ENCODE measurements around the gene SCN3B. TPM values are rescaled to one million over a fixed set of nuclear protein-coding genes. Genes with fewer than 3 reads are reported as not detected.

Gene SCN3B
- total RNA-seq, 4 donors from 2014 or later = 0.31 to 2.7 (median 1.4) TPM

DNA sequence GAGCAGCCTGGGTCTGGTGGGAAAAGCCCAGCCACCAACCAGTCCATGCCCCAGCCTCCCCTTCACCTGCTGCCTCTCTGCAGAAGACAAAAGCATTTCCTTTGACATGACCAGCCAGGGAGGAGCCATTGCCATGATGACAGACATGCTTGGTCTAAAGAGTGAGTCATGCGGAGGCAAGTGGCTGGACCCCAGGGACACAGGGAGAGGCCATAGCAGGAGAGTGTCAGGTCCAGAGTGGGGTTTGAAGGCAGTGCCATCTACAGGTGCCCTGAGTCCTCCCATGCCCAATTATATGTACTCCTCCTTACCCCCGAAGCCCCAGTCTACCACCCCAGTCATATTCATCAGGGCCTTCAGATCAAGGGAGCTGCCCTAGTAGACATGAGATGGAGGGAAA, 67.4 kb downstream of the SCN3B start:
- H3K4me1 ChIP-seq = peaks cover 0 to 13% (median 0%) of the 10 kb centered on the region in 3 donors
- H3K9me3 ChIP-seq = no peaks in the 10 kb centered on the region
- WGBS, 2 donors (ENCODE audit: low coverage in 1 of 2) = 100% methylated on average over 1 to 2 of the region's 2 CpGs
- peaks cover 3% of the 10 kb centered on the region for H3K27me3 ChIP-seq
- no peak for ATAC-seq
- no peak overlapping the region for H3K4me3 ChIP-seq
- no peaks in the 10 kb centered on the region for H3K36me3 ChIP-seq
- TF ChIP-seq POLR2A (IDR thresholded peaks at IDR 0.05) = no peak
- TF ChIP-seq EP300 (IDR thresholded peaks at IDR 0.05) = no peak
- no peak for TF ChIP-seq POLR2AphosphoS5 (IDR thresholded peaks at IDR 0.05)
- no peak overlapping the region for H3K27ac ChIP-seq

DNA sequence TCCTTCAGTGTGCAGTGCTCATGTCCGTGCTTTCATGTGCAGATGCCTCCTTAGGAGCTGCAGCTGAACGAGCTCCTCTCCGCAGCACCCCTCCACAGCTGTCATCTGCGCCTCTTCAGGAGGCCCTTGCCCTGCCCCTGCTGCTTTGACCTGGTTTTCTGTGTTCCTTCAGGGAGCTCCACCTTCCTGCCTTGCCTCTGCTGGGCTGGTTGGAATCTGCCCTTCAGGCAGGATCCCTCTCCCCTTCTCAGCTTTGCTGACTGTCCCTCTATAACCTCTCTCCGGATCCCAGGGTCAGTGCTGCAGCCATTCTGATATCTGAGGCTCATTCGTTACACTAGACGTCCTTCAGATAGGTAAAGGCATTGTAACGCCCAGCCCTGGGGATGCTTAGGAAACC, 67.9 kb downstream of the SCN3B start:
- ATAC-seq = no peak

DNA sequence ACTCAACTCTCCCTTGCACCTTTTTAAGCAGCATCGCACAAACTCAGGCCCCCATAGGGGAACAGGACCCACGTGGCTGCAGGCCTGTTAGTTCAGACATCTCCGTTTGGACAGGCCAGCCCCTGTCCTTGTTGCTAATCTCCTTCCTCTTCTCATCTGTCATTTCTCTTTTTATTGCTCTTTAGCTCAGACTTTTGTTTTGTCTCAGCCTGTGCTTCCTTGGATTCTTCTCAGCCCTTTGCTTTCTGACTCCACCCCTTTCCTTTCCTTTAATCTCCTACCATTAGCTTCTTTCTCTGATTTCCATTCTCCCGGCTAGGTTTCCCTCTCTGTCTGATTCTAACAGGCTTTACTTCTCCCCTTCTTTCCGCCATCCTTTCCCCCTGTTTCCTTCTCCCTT, 68.7 kb downstream of the SCN3B start:
- no peak for ATAC-seq
- Histone ChIP-seq H3K9me3 (no peaks in the 10 kb centered on the region), H3K36me3 (no peaks in the 10 kb centered on the region), H3K27ac (no peak overlapping the region), H3K4me1 (peaks cover 0 to 7% (median 0%) of the 10 kb centered on the region in 3 donors), H3K27me3 (peaks cover 16% of the 10 kb centered on the region), H3K4me3 (no peak overlapping the region)
- 57 to 70% methylated on average over 5 of the region's 5 CpGs for WGBS, 2 donors (ENCODE audit: low coverage in 1 of 2)
- TF ChIP-seq POLR2A (IDR thresholded peaks at IDR 0.05) = no peak
- TF ChIP-seq EP300 (IDR thresholded peaks at IDR 0.05) = no peak
- no peak for TF ChIP-seq POLR2AphosphoS5 (IDR thresholded peaks at IDR 0.05)

More for the DNA sequence above, 67.9 kb downstream of the SCN3B start:
- H3K27ac ChIP-seq = no peak overlapping the region
- 29 to 74% methylated on average over 1 to 4 of the region's 8 CpGs for WGBS, 2 donors (ENCODE audit: low coverage in 1 of 2)
- no peaks in the 10 kb centered on the region for H3K9me3 ChIP-seq
- H3K27me3 ChIP-seq = peaks cover 7% of the 10 kb centered on the region
- H3K4me3 ChIP-seq = no peak overlapping the region
- TF ChIP-seq EP300 (IDR thresholded peaks at IDR 0.05) = no peak
- no peak for TF ChIP-seq POLR2A (IDR thresholded peaks at IDR 0.05)
- TF ChIP-seq, protein P1, sequence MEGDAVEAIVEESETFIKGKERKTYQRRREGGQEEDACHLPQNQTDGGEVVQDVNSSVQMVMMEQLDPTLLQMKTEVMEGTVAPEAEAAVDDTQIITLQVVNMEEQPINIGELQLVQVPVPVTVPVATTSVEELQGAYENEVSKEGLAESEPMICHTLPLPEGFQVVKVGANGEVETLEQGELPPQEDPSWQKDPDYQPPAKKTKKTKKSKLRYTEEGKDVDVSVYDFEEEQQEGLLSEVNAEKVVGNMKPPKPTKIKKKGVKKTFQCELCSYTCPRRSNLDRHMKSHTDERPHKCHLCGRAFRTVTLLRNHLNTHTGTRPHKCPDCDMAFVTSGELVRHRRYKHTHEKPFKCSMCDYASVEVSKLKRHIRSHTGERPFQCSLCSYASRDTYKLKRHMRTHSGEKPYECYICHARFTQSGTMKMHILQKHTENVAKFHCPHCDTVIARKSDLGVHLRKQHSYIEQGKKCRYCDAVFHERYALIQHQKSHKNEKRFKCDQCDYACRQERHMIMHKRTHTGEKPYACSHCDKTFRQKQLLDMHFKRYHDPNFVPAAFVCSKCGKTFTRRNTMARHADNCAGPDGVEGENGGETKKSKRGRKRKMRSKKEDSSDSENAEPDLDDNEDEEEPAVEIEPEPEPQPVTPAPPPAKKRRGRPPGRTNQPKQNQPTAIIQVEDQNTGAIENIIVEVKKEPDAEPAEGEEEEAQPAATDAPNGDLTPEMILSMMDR (IDR thresholded peaks at IDR 0.05) = no peak
- TF ChIP-seq POLR2AphosphoS5 (IDR thresholded peaks at IDR 0.05) = no peak
- peaks cover 0 to 13% (median 0%) of the 10 kb centered on the region in 3 donors for H3K4me1 ChIP-seq
- no peaks in the 10 kb centered on the region for H3K36me3 ChIP-seq

DNA sequence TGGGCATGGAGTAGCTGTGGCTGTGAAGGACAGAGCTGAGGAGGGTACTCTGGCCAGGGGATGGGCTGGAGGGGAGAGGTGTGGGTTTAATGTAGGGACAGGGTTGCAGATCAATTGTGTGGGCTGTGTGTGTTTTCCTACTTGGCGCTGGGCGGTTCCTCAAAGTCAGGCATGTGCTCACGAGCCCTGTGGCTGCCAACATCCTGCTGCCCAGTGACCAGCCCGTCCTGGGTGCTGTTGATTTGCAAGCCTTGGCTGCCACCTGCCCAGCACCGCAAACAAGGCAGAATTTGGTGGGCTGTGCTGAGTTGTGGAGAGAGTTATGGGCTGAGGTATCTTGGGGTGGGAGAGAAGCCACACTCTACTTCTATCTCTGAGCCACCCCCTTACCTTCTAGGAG, 69.2 kb downstream of the SCN3B start:
- no peak overlapping the region for H3K4me3 ChIP-seq
- TF ChIP-seq, protein P1 (IDR thresholded peaks at IDR 0.05) = no peak
- TF ChIP-seq POLR2A (IDR thresholded peaks at IDR 0.05) = no peak
- no peak for TF ChIP-seq EP300 (IDR thresholded peaks at IDR 0.05)
- TF ChIP-seq POLR2AphosphoS5 (IDR thresholded peaks at IDR 0.05) = no peak
- no peak overlapping the region for H3K27ac ChIP-seq
- peaks cover 0 to 6% (median 0%) of the 10 kb centered on the region in 3 donors for H3K4me1 ChIP-seq
- WGBS, 2 donors (ENCODE audit: low coverage in 1 of 2) = 100% methylated on average over 1 of the region's 5 CpGs; no CpG with 5 or more reads in 1 of the 2 donors
- ATAC-seq = no peak
- peaks cover 21% of the 10 kb centered on the region for H3K27me3 ChIP-seq
- H3K36me3 ChIP-seq = no peaks in the 10 kb centered on the region
- no peaks in the 10 kb centered on the region for H3K9me3 ChIP-seq

DNA sequence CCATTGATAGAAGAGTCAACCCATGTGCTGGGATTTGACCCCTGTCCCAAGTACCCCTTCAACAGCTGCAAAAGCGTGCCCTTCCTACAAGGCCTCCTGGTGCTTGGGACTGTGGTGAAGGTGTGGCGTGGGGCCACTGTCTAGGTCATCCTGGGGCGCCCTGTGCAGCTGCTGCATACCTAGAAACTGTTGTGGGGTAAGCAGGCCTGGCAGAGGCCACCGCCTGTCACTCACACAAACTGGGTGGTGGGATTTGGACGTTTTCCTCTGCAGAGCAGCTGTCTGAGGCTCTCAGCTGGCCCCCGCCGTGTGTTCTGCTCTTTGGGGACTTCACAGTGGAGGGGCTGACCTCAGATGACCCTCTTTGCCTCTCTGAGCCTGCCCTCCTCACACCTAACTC, 69.7 kb downstream of the SCN3B start:
- no peak for ATAC-seq
- TF ChIP-seq EP300 (IDR thresholded peaks at IDR 0.05) = no peak
- TF ChIP-seq POLR2AphosphoS5 (IDR thresholded peaks at IDR 0.05) = no peak
- TF ChIP-seq POLR2A (IDR thresholded peaks at IDR 0.05) = no peak
- peaks cover 0 to 5% (median 0%) of the 10 kb centered on the region in 3 donors for H3K4me1 ChIP-seq
- H3K4me3 ChIP-seq = no peak overlapping the region
- H3K36me3 ChIP-seq = no peaks in the 10 kb centered on the region
- WGBS, 2 donors (ENCODE audit: low coverage in 1 of 2) = 60 to 97% methylated on average over 1 to 6 of the region's 7 CpGs
- no peaks in the 10 kb centered on the region for H3K9me3 ChIP-seq
- no peak overlapping the region for H3K27ac ChIP-seq
- peaks cover 26% of the 10 kb centered on the region for H3K27me3 ChIP-seq

DNA sequence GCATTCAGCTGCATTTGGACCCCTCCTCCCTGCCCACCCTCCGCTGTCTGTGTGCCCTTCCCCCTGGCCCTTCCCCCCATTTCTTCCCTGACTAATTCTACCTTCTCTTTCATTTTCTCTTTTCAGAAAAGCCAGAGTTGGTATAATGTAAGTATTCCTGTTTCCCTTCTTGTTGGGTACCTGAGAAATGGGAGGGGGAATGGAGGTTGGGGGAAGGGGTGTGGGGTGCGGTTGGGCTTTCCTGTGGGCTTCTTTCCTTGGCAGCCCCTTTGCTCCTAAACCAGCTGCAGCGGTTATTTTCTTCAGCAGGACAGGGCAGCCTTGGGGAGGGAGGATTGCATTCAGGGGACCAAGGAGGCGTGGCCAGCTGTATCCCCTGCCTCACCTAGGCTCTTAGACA, 70.2 kb downstream of the SCN3B start:
- Histone ChIP-seq H3K4me3 (no peak overlapping the region), H3K9me3 (no peaks in the 10 kb centered on the region), H3K27ac (no peak overlapping the region), H3K27me3 (peaks cover 31% of the 10 kb centered on the region), H3K36me3 (no peaks in the 10 kb centered on the region), H3K4me1 (peaks cover 0 to 5% (median 0%) of the 10 kb centered on the region in 3 donors)
- WGBS, 2 donors (ENCODE audit: low coverage in 1 of 2) = 83 to 93% methylated on average over 1 to 3 of the region's 4 CpGs
- TF ChIP-seq POLR2AphosphoS5 (IDR thresholded peaks at IDR 0.05) = no peak
- TF ChIP-seq POLR2A (IDR thresholded peaks at IDR 0.05) = no peak
- TF ChIP-seq, protein P1 (IDR thresholded peaks at IDR 0.05) = no peak
- TF ChIP-seq EP300 (IDR thresholded peaks at IDR 0.05) = no peak
- no peak for ATAC-seq

Measured in gastroesophageal sphincter (tissue), 4 donors.